ENCODE data around the gene TMTC2. TPM values are rescaled to one million over a fixed set of nuclear protein-coding genes. Genes with fewer than 3 reads are reported as not detected.

The TMTC2 gene
- total RNA-seq, 4 donors from 2014 or later, result 10.5 to 15.9 (median 11.5) TPM

- no peak for DNase-seq (ENCODE audit: low spot score)
Observed at GRCh38 chr12:83084516-83085234, 398.0 kb downstream of the TMTC2 start.

GRCh38 chr12:83086023-83086422 lies 399.3 kb downstream of the TMTC2 start:
- TF ChIP-seq CTCF (IDR thresholded peaks at IDR 0.05), result no peak
- DNase-seq (ENCODE audit: low spot score) (no peak), ATAC-seq (ENCODE audit: low FRiP score) (no peak)

More at GRCh38 chr12:83084516-83085234, 398.0 kb downstream of the TMTC2 start:
- ATAC-seq (ENCODE audit: low FRiP score), result no peak
- no peak for TF ChIP-seq CTCF (IDR thresholded peaks at IDR 0.05)

- DNase-seq (ENCODE audit: low spot score), result no peak
- no peak for TF ChIP-seq CTCF (IDR thresholded peaks at IDR 0.05)
- ATAC-seq (ENCODE audit: low FRiP score), result no peak
Observed at GRCh38 chr12:83089575-83089974, 402.9 kb downstream of the TMTC2 start.

- DNase-seq (ENCODE audit: low spot score) (no peak), ATAC-seq (ENCODE audit: low FRiP score) (no peak)
- no peak for TF ChIP-seq CTCF (IDR thresholded peaks at IDR 0.05)
Observed at GRCh38 chr12:83092129-83092528, 405.4 kb downstream of the TMTC2 start.

GRCh38 chr12:83092606-83093005 lies 405.9 kb downstream of the TMTC2 start:
- no peak for TF ChIP-seq CTCF (IDR thresholded peaks at IDR 0.05)
- DNase-seq (ENCODE audit: low spot score), result no peak
- ATAC-seq (ENCODE audit: low FRiP score), result no peak

- DNase-seq (ENCODE audit: low spot score) (no peak), ATAC-seq (ENCODE audit: low FRiP score) (no peak)
- TF ChIP-seq CTCF (IDR thresholded peaks at IDR 0.05), result no peak
Observed at GRCh38 chr12:83093426-83093825, 406.7 kb downstream of the TMTC2 start.

- TF ChIP-seq CTCF (IDR thresholded peaks at IDR 0.05), result no peak
- DNase-seq (ENCODE audit: low spot score) (no peak), ATAC-seq (ENCODE audit: low FRiP score) (no peak)
Observed at GRCh38 chr12:83097643-83098342, 411.1 kb downstream of the TMTC2 start.
